K562 (cell line): ENCODE data around the gene GTF3C6. TPM values are rescaled to one million over a fixed set of nuclear protein-coding genes. Genes with fewer than 3 reads are reported as not detected.

ENCODE experiments used
- ATAC-seq: fragments of 200-7000 bp; cut with Tn5 transposase; 3 replicates; pipeline ENCODE4 v1.9.1; 2020; ENCODE audit warnings: moderate library complexity
- BruUV-seq: library from RNA; stranded (reverse); fragments of 400-500 nt; replicated peaks from 2 replicates; lab custom pipeline; 2021; lab: Mats Ljungman, UMichigan
- CTCF ChIA-PET: fragments of 300-600 bp; formaldehyde crosslinking; extraction: SDS; loops from one replicate; lab custom pipeline; 2021; ENCODE audit warnings: low intra/inter-chr PET ratio; lab: Yijun Ruan, JAX
- POLR2A ChIA-PET: fragments of 300-600, 350-650 bp; sonication (Branson Sonifier 250); formaldehyde crosslinking; extraction: SDS; loops from one replicate; lab custom pipeline; 2021; ENCODE audit warnings: antibody characterized with exemption, inconsistent platforms; lab: Yijun Ruan, JAX
- DNase-seq, 4 experiments: peaks; one replicate each; pipeline versions ENCODE4 v3.0.0 to v3.0.0-alpha.2; 2011 to 2018; ENCODE audit warnings: low spot score in 3 of 4, mixed read lengths in 3 of 4; ENCODE audit errors: extremely low read depth in 1 of 4
- FAIRE-seq: peaks from 2 replicates; lab custom pipeline; 2011; peaks lifted over from hg19 to GRCh38; lab: Jason Lieb, UNC
- H2AFZ ChIP-seq: 2 replicates; pipeline ENCODE4 v1.6.0; 2011; ENCODE audit warnings: low read depth, low read length, control low read depth, inconsistent platforms
- H3K27ac ChIP-seq: fragments of 200-600 bp; 3 replicates; pipeline ENCODE4 v1.8.0; 2011; ENCODE audit warnings: low read depth, mild to moderate bottlenecking, control low read depth, inconsistent platforms, low read length, moderate library complexity, mixed read lengths; ENCODE audit errors: extremely low read depth
- H3K27me3 ChIP-seq, 2 experiments: fragments of 300-600 bp in 1 of 2; 2 replicates in 1 of 2; 3 replicates in 1 of 2; pipeline versions ENCODE4 v1.6.0 to v1.8.0; 2011; ENCODE audit warnings: inconsistent platforms in 2 of 2, low read length in 2 of 2, mild to moderate bottlenecking in 1 of 2, mixed read lengths in 1 of 2, moderate library complexity in 1 of 2; ENCODE audit not compliant: control insufficient read depth in 2 of 2, insufficient read depth in 2 of 2
- H3K36me3 ChIP-seq: fragments of 300-600 bp; 3 replicates; pipeline ENCODE4 v1.8.0; 2011; ENCODE audit warnings: mild to moderate bottlenecking, low read length, inconsistent platforms; ENCODE audit not compliant: control insufficient read depth, insufficient read depth
- H3K4me1 ChIP-seq, 2 experiments: fragments of 200-600 bp in 1 of 2; replicated peaks in 1 of 2; 2 replicates in 1 of 2; 3 replicates in 1 of 2; pipeline versions ENCODE4 v1.5.1 to v1.8.0; 2011; ENCODE audit warnings: inconsistent platforms in 2 of 2, low read length in 2 of 2, mild to moderate bottlenecking in 1 of 2, mixed read lengths in 1 of 2, moderate library complexity in 1 of 2; ENCODE audit not compliant: control insufficient read depth in 2 of 2, insufficient read depth in 2 of 2
- H3K4me2 ChIP-seq: 2 replicates; pipeline ENCODE4 v1.6.1; 2011; ENCODE audit warnings: low read length, control low read depth, inconsistent platforms, mixed read lengths; ENCODE audit not compliant: insufficient read depth
- H3K4me3 ChIP-seq: fragments of 200-600 bp; sonication (generic), shearing (Covaris generic); 2 replicates; pipeline ENCODE4 v1.5.1; 2016; ENCODE audit warnings: control low read depth, inconsistent platforms
- H3K79me2 ChIP-seq: fragments of 200-600 bp; 3 replicates; pipeline ENCODE4 v1.8.0; 2011; ENCODE audit warnings: low read length, inconsistent platforms; ENCODE audit not compliant: control insufficient read depth, insufficient read depth
- H3K9ac ChIP-seq, 2 experiments: 2 replicates each; pipeline versions ENCODE4 v1.6.0 to v1.6.1; 2011; ENCODE audit warnings: low read depth in 2 of 2, low read length in 2 of 2, control low read depth in 1 of 2, inconsistent platforms in 1 of 2, mild to moderate bottlenecking in 1 of 2, mixed read lengths in 1 of 2; ENCODE audit not compliant: insufficient read depth in 1 of 2
- H3K9me1 ChIP-seq: one replicate; pipeline ENCODE4 v1.6.0; 2011; ENCODE audit warnings: inconsistent platforms, mild to moderate bottlenecking, low read length, moderate library complexity; ENCODE audit not compliant: control insufficient read depth, insufficient read depth
- H3K9me3 ChIP-seq: replicated peaks from 2 replicates; pipeline ENCODE4 v1.5.1; 2011; ENCODE audit warnings: low read depth, low read length, inconsistent platforms; ENCODE audit not compliant: control insufficient read depth, insufficient read depth
- H4K20me1 ChIP-seq: replicated peaks from 2 replicates; pipeline ENCODE4 v1.6.1; 2011; ENCODE audit warnings: low read length, inconsistent platforms, mixed read lengths; ENCODE audit not compliant: control insufficient read depth, insufficient read depth
- AFF4 ChIP-seq: sonication (generic); formaldehyde crosslinking; IDR thresholded peaks from 2 replicates; pipeline ENCODE4 v1.8.0; 2023; ENCODE audit warnings: mild to moderate bottlenecking, missing genetic modification reagents
- ASH1L ChIP-seq: fragments of 450-650 bp; IDR thresholded peaks from 2 replicates; pipeline ENCODE4 v1.6.1; 2018; ENCODE audit warnings: borderline replicate concordance, mild to moderate bottlenecking, low read depth; ENCODE audit not compliant: partially characterized antibody
- DDX20 ChIP-seq: fragments of 450-650 bp; IDR thresholded peaks from 2 replicates; pipeline ENCODE4 v1.6.1; 2016; ENCODE audit warnings: missing genetic modification characterization, low read depth, mild to moderate bottlenecking, missing compliant biosample characterization, moderate library complexity
- ETV6 ChIP-seq, 3 experiments: fragments of 150-350 bp in 1 of 3; sonication (generic) in 1 of 3; formaldehyde crosslinking in 1 of 3; IDR thresholded peaks; 2 replicates each; pipeline versions ENCODE4 v1.6.1 to v1.8.0; 2014 to 2022; ENCODE audit warnings: borderline replicate concordance in 2 of 3, low read depth in 2 of 3, antibody characterized with exemption in 1 of 3, low read length in 1 of 3, mild to moderate bottlenecking in 1 of 3, missing genetic modification reagents in 1 of 3
- FOXO4 ChIP-seq: fragments of 450-650 bp; formaldehyde crosslinking; IDR thresholded peaks from 2 replicates; pipeline ENCODE4 v1.4.0; 2020; ENCODE audit warnings: mild to moderate bottlenecking, moderate library complexity
- HES1 ChIP-seq: fragments of 450-650 bp; IDR thresholded peaks from 2 replicates; pipeline ENCODE4 v1.6.1; 2016; ENCODE audit warnings: low read depth, mild to moderate bottlenecking, moderate library complexity
- MAFK ChIP-seq: IDR thresholded peaks from 2 replicates; pipeline ENCODE4 v1.6.1; 2011; ENCODE audit warnings: low read length, improper control_type of control experiment
- MBD2 ChIP-seq: sonication (generic); IDR thresholded peaks from 2 replicates; pipeline ENCODE4 v1.6.1; 2016; ENCODE audit warnings: low read depth, borderline replicate concordance
- NFIX ChIP-seq: fragments of 250-450 bp; sonication (Bioruptor Pico); IDR thresholded peaks from 2 replicates; pipeline ENCODE4 v1.4.0; 2020; ENCODE audit warnings: low read depth, mild to moderate bottlenecking, moderate library complexity
- NR2C2 ChIP-seq, 2 experiments: fragments of 200-800 bp in 1 of 2; sonication (Bioruptor generic) in 1 of 2; sonication (generic) in 1 of 2; formaldehyde crosslinking in 1 of 2; IDR thresholded peaks; 2 replicates each; pipeline versions ENCODE4 v1.6.1 to v1.8.0; 2016 to 2022; ENCODE audit warnings: mild to moderate bottlenecking in 1 of 2, missing compliant biosample characterization in 1 of 2, missing genetic modification characterization in 1 of 2, missing genetic modification reagents in 1 of 2
- POLR2AphosphoS5 ChIP-seq: IDR thresholded peaks from 2 replicates; pipeline ENCODE4 v1.6.1; 2011; ENCODE audit warnings: mild to moderate bottlenecking, low read depth, low read length, moderate library complexity; ENCODE audit not compliant: control insufficient read depth, insufficient read depth
- POLR2G ChIP-seq: fragments of 200-400 bp; formaldehyde crosslinking; IDR thresholded peaks from 2 replicates; pipeline ENCODE4 v1.6.1; 2017; ENCODE audit warnings: low read depth, mild to moderate bottlenecking, antibody characterized with exemption, low read length, moderate library complexity
- SMAD4 ChIP-seq: fragments of 250-450 bp; sonication (Bioruptor Pico); conservative IDR thresholded peaks from 2 replicates; pipeline ENCODE4 v1.8.0; 2021; ENCODE audit warnings: inconsistent platforms, mild to moderate bottlenecking, moderate library complexity
- SRF ChIP-seq, 2 experiments: fragments of 250-450, 450-650 bp in 1 of 2; sonication (Bioruptor Pico) in 1 of 2; sonication (generic) in 1 of 2; formaldehyde crosslinking; IDR thresholded peaks; 2 replicates each; pipeline versions ENCODE4 v1.5.0 to v1.5.1; 2020 to 2022; ENCODE audit warnings: mild to moderate bottlenecking in 1 of 2, missing genetic modification reagents in 1 of 2
- YBX1 ChIP-seq: fragments of 450-650 bp; IDR thresholded peaks from 2 replicates; pipeline ENCODE4 v1.7.1; 2016; ENCODE audit warnings: mild to moderate bottlenecking
- WGBS: fragments of 100-300 bp; shearing (Covaris generic); methylation state at CpG from one replicate; pipeline ENCODE4 v1.1.6; 2016; ENCODE audit warnings: low coverage, mixed read lengths; ENCODE audit not compliant: insufficient coverage; ENCODE audit errors: missing lambda C conversion rate; 5-methylcytosine and 5-hydroxymethylcytosine counted together
- in situ Hi-C: fragments of 300-500 bp; cut with MboI; formaldehyde crosslinking; loops from 4 replicates; pipeline ENCODE4 v1.15.0; 2018; ENCODE audit warnings: inconsistent platforms, mixed read lengths
- intact Hi-C: fragments of 100-400 bp; cut with micrococcal nuclease; formaldehyde crosslinking; loops from 2 replicates; pipeline ENCODE4 v1.14.2; 2022
- polyA plus RNA-seq, 8 experiments: library from polyadenylated mRNA; depleted of rRNA in 4 of 8; stranded (reverse) in 5 of 8; unstranded in 3 of 8; fragments of >200 nt; fragmentation: Nextera tagmentation in 2 of 8; fragmentation: Illumina TruSeq in 1 of 8; extraction: Ambion mirVana in 2 of 8; extraction: Trizol in 1 of 8; gene quantifications; 2 replicates each; pipeline versions ENCODE4 v1.2.1 to v1.2.3, GENCODE V29; 2011 to 2014; ENCODE audit warnings: inconsistent platforms in 1 of 8, missing spikeins in 1 of 8
- total RNA-seq, 7 experiments: library from RNA; depleted of rRNA in 6 of 7; stranded (reverse); fragments of >200 nt in 6 of 7; fragmentation: Illumina TruSeq in 2 of 7; extraction: Trizol in 2 of 7; gene quantifications; 2 replicates each; pipeline versions ENCODE4 v1.2.1 to v1.2.3, GENCODE V29; 2011 to 2021; ENCODE audit warnings: low replicate concordance in 1 of 7

GTF3C6 gene
- total and polyA plus RNA-seq, 9 of the 15 experiments (the other 6 are each of a cell fraction or from before 2014, with no cell fraction given): 37.6 to 140 (median 111) TPM

GRCh38 chr6:110979565-110980101 is 21.1 kb downstream of the GTF3C6 start:
- 94% methylated on average over 9 of the region's 9 CpGs for WGBS
- ChIA-PET CTCF (no interaction called here), POLR2A (interaction anchor here (1.0 to 1.4 kb wide), 2 partner anchors 8 to 21 kb away, joined by 4 to 5 read pairs; partner anchors contain the start of gene GTF3C6)
- intact Hi-C loops: no loop called here
- Histone ChIP-seq H3K27me3 (no peaks in the 10 kb centered on the region), H3K36me3 (peaks cover 18% of the 10 kb centered on the region; the same call in 2 of the 3 replicates), H3K27ac (no peak overlapping the region), H2AFZ (no peak overlapping the region), H4K20me1 (no peaks in the 10 kb centered on the region), H3K9ac (no peak overlapping the region), H3K9me1 (no peaks in the 10 kb centered on the region), H3K4me1 (peaks cover 8 to 12% of the 10 kb centered on the region in 2 experiments; a peak in 4 of 5 replicates), H3K9me3 (peaks cover 4% of the 10 kb centered on the region; the same call in 1 of the 2 replicates), H3K79me2 (peaks cover 46% of the 10 kb centered on the region), H3K4me2 (no peak overlapping the region), H3K4me3 (no peak overlapping the region)
- no peak for ATAC-seq
- DNase-seq: no peak
- BruUV-seq: no TSS peak
- no peak for FAIRE-seq
- in situ Hi-C loops: no loop called here
- TF ChIP-seq AFF4 (CRISPR knock-in tag): no peak
- TF ChIP-seq MBD2: no peak
- no peak for TF ChIP-seq HES1
- TF ChIP-seq YBX1: no peak
- no peak for TF ChIP-seq FOXO4 (CRISPR knock-in tag)
- TF ChIP-seq NFIX (CRISPR knock-in tag): no peak
- no peak for TF ChIP-seq NR2C2 (CRISPR knock-in tag; IDR thresholded peaks at IDR 0.05)
- no peak for TF ChIP-seq NR2C2 (tag; IDR thresholded peaks at IDR 0.05)
- TF ChIP-seq POLR2AphosphoS5: no peak
- no peak for TF ChIP-seq SMAD4 (CRISPR knock-in tag)
- TF ChIP-seq POLR2G: no peak
- no peak for TF ChIP-seq MAFK
- TF ChIP-seq SRF (CRISPR knock-in tag; IDR thresholded peaks at IDR 0.05): no peak
- TF ChIP-seq ASH1L: no peak
- TF ChIP-seq ETV6 (IDR thresholded peaks at IDR 0.05; ENCODE audit: borderline replicate concordance in 1 of 2, low read depth in 2 of 2, low read length in 1 of 2): no peak
- TF ChIP-seq ETV6 (CRISPR knock-in tag; IDR thresholded peaks at IDR 0.05; ENCODE audit: borderline replicate concordance): no peak
- no peak for TF ChIP-seq DDX20 (tag)
